Activated T-cell treated with anti-CD3 and anti-CD28 coated beads for 1 hour (primary cell): Measurements from ENCODE around the gene TMCC3.
"Not testable (repeated sequence)": the region's sequence is repeated elsewhere in the genome, so short reads cannot be mapped to it uniquely, and the experiment has no call there.

ENCODE experiments used
- DNase-seq: peaks from one replicate; pipeline ENCODE4 v3.0.0-alpha.2; 2020; ENCODE audit warnings: low read depth

TMCC3 gene

GRCh38 chr12:94650143-94651056, at the start of gene TMCC3:
TSS of gene TMCC3 (minus strand) at chr12:94650557. CDS start at chr12:94650430, 127 bp downstream.
- no peak for DNase-seq

GRCh38 chr12:94699801-94700200, 49.4 kb upstream of the TMCC3 start:
- DNase-seq: no peak

- no peak for DNase-seq
These were observed 48.2 kb upstream of the TMCC3 start for GRCh38 chr12:94698578-94698977.

GRCh38 chr12:94697631-94698030, 47.3 kb upstream of the TMCC3 start:
- DNase-seq: no peak

- no peak for DNase-seq
These were observed 44.4 kb upstream of the TMCC3 start for GRCh38 chr12:94694732-94695131.

GRCh38 chr12:94692826-94693225, 42.5 kb upstream of the TMCC3 start:
- DNase-seq: not testable (repeated sequence)

GRCh38 chr12:94690198-94690771, 39.9 kb upstream of the TMCC3 start:
- DNase-seq: no peak

GRCh38 chr12:94689646-94690036, 39.3 kb upstream of the TMCC3 start:
- DNase-seq: no peak

- no peak for DNase-seq
These were observed 38.8 kb upstream of the TMCC3 start for GRCh38 chr12:94689002-94689645.

GRCh38 chr12:94687891-94688290, 37.5 kb upstream of the TMCC3 start:
- no peak for DNase-seq

- DNase-seq: no peak
These were observed 36.7 kb upstream of the TMCC3 start for GRCh38 chr12:94686834-94687628.

GRCh38 chr12:94684416-94685142, 34.2 kb upstream of the TMCC3 start:
- no peak for DNase-seq

- no peak for DNase-seq
These were observed 29.3 kb upstream of the TMCC3 start for GRCh38 chr12:94679554-94680195.

GRCh38 chr12:94678849-94679248, 28.5 kb upstream of the TMCC3 start:
- DNase-seq: no peak

GRCh38 chr12:94678379-94678778, 28.0 kb upstream of the TMCC3 start:
- DNase-seq: no peak

GRCh38 chr12:94677778-94678177, 27.4 kb upstream of the TMCC3 start:
- no peak for DNase-seq

GRCh38 chr12:94676922-94677321, 26.6 kb upstream of the TMCC3 start:
- no peak for DNase-seq

- DNase-seq: no peak
These were observed 25.8 kb upstream of the TMCC3 start for GRCh38 chr12:94676031-94676641.

- DNase-seq: no peak
These were observed 24.5 kb upstream of the TMCC3 start for GRCh38 chr12:94674835-94675234.

GRCh38 chr12:94674051-94674451, 23.7 kb upstream of the TMCC3 start:
- DNase-seq: no peak

GRCh38 chr12:94673496-94673895, 23.1 kb upstream of the TMCC3 start:
- no peak for DNase-seq
